ENCODE results near the gene ABCC4. TPM values are rescaled to one million over a fixed set of nuclear protein-coding genes. Genes with fewer than 3 reads are reported as not detected.

The ABCC4 gene
- total RNA-seq, 1 donor from 2014 or later = 13.3 TPM

DNA sequence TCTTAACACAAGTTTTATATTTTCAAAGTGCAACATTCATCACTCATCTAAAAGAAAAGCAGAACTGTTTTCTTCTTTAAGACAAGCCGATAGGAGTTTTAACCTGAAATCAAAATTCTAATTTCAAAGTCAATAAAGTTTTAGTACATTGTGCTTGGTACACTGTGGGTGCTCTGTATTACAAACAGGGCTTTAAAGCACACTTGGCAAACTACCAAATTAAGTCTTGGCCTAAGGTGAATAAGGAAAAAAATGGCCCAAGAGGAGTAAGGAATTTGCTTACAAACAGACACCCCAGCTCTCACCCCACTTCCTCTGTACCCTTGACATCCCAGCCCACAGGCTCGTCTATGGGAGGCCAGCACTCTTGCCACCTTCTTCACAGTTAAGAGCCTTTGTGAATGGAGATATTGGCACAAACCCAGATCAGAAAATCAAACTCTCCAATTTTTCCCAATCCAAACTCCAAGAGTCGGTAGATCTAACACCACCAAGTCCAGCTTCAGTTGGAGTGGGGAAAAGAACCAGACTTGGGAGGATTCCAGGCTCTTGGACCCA is 66.0 kb downstream of the ABCC4 start:
- H3K27me3 ChIP-seq = no peaks in the 10 kb centered on the region
- intact Hi-C loops (cut with DNase I) = no loop called here
- no peaks in the 10 kb centered on the region for H3K4me1 ChIP-seq
- no peak for DNase-seq (ENCODE audit: extremely low spot score in 2 of 2)
- H3K36me3 ChIP-seq = no peaks in the 10 kb centered on the region
- H3K27ac ChIP-seq = no peak overlapping the region
- no peaks in the 10 kb centered on the region for H3K9me3 ChIP-seq
- no peak overlapping the region for H3K4me3 ChIP-seq
- TF ChIP-seq, protein P1, sequence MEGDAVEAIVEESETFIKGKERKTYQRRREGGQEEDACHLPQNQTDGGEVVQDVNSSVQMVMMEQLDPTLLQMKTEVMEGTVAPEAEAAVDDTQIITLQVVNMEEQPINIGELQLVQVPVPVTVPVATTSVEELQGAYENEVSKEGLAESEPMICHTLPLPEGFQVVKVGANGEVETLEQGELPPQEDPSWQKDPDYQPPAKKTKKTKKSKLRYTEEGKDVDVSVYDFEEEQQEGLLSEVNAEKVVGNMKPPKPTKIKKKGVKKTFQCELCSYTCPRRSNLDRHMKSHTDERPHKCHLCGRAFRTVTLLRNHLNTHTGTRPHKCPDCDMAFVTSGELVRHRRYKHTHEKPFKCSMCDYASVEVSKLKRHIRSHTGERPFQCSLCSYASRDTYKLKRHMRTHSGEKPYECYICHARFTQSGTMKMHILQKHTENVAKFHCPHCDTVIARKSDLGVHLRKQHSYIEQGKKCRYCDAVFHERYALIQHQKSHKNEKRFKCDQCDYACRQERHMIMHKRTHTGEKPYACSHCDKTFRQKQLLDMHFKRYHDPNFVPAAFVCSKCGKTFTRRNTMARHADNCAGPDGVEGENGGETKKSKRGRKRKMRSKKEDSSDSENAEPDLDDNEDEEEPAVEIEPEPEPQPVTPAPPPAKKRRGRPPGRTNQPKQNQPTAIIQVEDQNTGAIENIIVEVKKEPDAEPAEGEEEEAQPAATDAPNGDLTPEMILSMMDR (IDR thresholded peaks at IDR 0.05) = no peak
- no peak for TF ChIP-seq POLR2AphosphoS5 (IDR thresholded peaks at IDR 0.05; ENCODE audit: insufficient read depth in 1 of 2, low read depth in 1 of 2)
- TF ChIP-seq POLR2A (IDR thresholded peaks at IDR 0.05) = no peak

DNA sequence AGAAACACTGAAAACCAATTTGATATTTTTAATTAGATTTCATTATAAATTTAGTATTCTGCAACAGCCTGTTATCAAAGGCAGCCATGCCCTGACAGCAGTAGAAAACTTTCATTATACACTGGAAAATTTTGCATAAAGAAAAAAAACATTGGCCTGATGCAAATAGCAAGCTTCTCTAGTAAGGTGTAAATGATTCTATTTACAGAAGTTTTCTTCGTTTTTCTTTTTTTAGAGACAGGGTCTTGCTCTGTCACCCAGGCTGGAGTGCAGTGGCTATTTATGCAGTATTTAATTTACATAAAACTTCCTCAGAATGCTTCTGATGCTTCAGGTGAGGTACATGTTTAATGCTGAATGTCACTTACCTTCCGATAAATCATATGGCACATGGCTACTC is 67.0 kb downstream of the ABCC4 start:
- H3K9me3 ChIP-seq = no peaks in the 10 kb centered on the region

DNA sequence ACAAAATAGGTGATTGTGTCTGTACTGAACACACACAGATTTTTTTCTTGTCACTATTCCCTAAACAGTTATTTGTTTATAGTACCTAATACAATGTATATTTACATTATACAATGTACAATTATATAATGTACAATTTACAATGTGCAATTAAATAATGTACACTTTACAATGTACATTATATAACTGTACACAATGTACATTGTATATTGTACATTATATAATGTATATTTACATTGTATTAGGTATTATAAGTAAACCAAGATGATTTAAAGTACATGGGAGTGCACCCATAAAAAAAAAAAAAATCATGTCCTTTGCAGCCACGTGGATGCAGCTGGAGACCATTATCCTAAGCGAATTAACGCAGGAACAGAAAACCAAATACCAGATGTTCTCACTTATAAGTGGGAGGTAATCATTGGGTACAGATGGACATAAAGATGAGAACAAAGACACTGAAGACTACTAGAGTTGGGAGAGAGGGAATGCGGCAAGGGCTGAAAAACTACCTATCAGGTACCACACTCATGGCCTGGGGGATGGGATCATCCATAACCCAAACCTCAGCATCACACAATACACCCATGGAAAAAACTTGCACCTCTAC is 68.1 kb downstream of the ABCC4 start:
- no peak for TF ChIP-seq POLR2A (IDR thresholded peaks at IDR 0.05)
- TF ChIP-seq, protein P1 (IDR thresholded peaks at IDR 0.05) = no peak
- TF ChIP-seq POLR2AphosphoS5 (IDR thresholded peaks at IDR 0.05; ENCODE audit: insufficient read depth in 1 of 2, low read depth in 1 of 2) = no peak
- H3K9me3 ChIP-seq = no peaks in the 10 kb centered on the region
- H3K36me3 ChIP-seq = no peaks in the 10 kb centered on the region
- H3K4me3 ChIP-seq = no peak overlapping the region
- DNase-seq (ENCODE audit: extremely low spot score in 2 of 2) = no peak
- intact Hi-C loops (cut with DNase I) = no loop called here
- no peak overlapping the region for H3K27ac ChIP-seq
- H3K4me1 ChIP-seq = no peaks in the 10 kb centered on the region
- H3K27me3 ChIP-seq = no peaks in the 10 kb centered on the region

More for the DNA sequence above, 67.0 kb downstream of the ABCC4 start:
- Histone ChIP-seq H3K4me1 (no peaks in the 10 kb centered on the region), H3K27me3 (no peaks in the 10 kb centered on the region), H3K4me3 (no peak overlapping the region), H3K36me3 (no peaks in the 10 kb centered on the region), H3K27ac (no peak overlapping the region)
- DNase-seq (ENCODE audit: extremely low spot score in 2 of 2) = no peak
- TF ChIP-seq POLR2A (IDR thresholded peaks at IDR 0.05) (no peak), POLR2AphosphoS5 (IDR thresholded peaks at IDR 0.05; ENCODE audit: insufficient read depth in 1 of 2, low read depth in 1 of 2) (no peak)
- TF ChIP-seq, protein P1 (IDR thresholded peaks at IDR 0.05) = no peak
- intact Hi-C loops (cut with DNase I) = no loop called here

DNA sequence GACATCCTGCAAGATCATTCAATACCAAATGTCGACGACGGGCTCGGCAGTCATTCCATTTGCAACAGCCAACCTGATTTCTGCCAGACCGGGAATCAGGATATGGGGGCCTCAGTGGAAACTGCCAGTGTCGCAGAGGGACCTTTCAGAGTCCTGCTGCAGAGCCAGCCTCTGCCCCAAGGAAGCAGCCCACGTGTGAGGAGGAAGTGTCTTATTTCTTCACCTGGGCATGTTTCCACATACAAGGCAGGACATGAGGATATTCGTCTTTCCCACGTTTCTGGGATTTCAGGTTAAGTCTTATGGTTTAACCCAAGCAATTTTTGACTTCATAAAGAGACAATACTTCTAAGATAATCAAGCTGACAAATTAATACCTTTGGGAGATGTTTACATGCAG is 69.9 kb downstream of the ABCC4 start:
- peaks cover 5% of the 10 kb centered on the region for H3K4me1 ChIP-seq
- no peak overlapping the region for H3K27ac ChIP-seq
- H3K36me3 ChIP-seq = no peaks in the 10 kb centered on the region
- H3K4me3 ChIP-seq = no peak overlapping the region
- intact Hi-C loops (cut with DNase I) = no loop called here
- no peak for DNase-seq (ENCODE audit: extremely low spot score in 2 of 2)
- H3K9me3 ChIP-seq = no peaks in the 10 kb centered on the region
- no peak for TF ChIP-seq POLR2AphosphoS5 (IDR thresholded peaks at IDR 0.05; ENCODE audit: insufficient read depth in 1 of 2, low read depth in 1 of 2)
- TF ChIP-seq, protein P1 (IDR thresholded peaks at IDR 0.05) = no peak
- TF ChIP-seq POLR2A (IDR thresholded peaks at IDR 0.05) = no peak
- H3K27me3 ChIP-seq = no peaks in the 10 kb centered on the region

GRCh38 chr13:95229855-95230254 is 71.4 kb downstream of the ABCC4 start:
- Histone ChIP-seq H3K36me3 (no peaks in the 10 kb centered on the region), H3K27me3 (no peaks in the 10 kb centered on the region), H3K27ac (no peak overlapping the region), H3K4me3 (no peak overlapping the region), H3K4me1 (peaks cover 5% of the 10 kb centered on the region), H3K9me3 (no peaks in the 10 kb centered on the region)
- intact Hi-C loops (cut with DNase I) = no loop called here
- no peak for TF ChIP-seq POLR2A (IDR thresholded peaks at IDR 0.05)
- TF ChIP-seq, protein P1 (IDR thresholded peaks at IDR 0.05) = no peak
- no peak for TF ChIP-seq POLR2AphosphoS5 (IDR thresholded peaks at IDR 0.05; ENCODE audit: insufficient read depth in 1 of 2, low read depth in 1 of 2)
- no peak for DNase-seq (ENCODE audit: extremely low spot score in 2 of 2)

Data from vagina (tissue), 2 donors.